Endothelial cell (in vitro differentiated cells): ENCODE results near the gene SH2D1A. TPM values are rescaled to one million over a fixed set of nuclear protein-coding genes. Genes with fewer than 3 reads are reported as not detected.
"Not testable (repeated sequence)": the region's sequence is repeated elsewhere in the genome, so short reads cannot be mapped to it uniquely, and the experiment has no call there.

ENCODE experiments used
- DNase-seq: peaks from one replicate; pipeline ENCODE4 v3.0.0; 2021; ENCODE audit warnings: low spot score
- H3K27ac Mint-ChIP-seq: one replicate; pipeline ENCODE4 v1.8.0; 2021; ENCODE audit warnings: mixed read lengths, inconsistent platforms; ENCODE audit not compliant: unreplicated experiment
- H3K27me3 Mint-ChIP-seq: one replicate; pipeline ENCODE4 v1.8.0; 2021; ENCODE audit warnings: mild to moderate bottlenecking, moderate library complexity, mixed read lengths, inconsistent platforms; ENCODE audit not compliant: unreplicated experiment
- H3K36me3 Mint-ChIP-seq: one replicate; pipeline ENCODE4 v1.8.0; 2021; ENCODE audit warnings: mild to moderate bottlenecking, low read depth, mixed read lengths, inconsistent platforms; ENCODE audit not compliant: unreplicated experiment
- H3K4me1 Mint-ChIP-seq: one replicate; pipeline ENCODE4 v1.8.0; 2021; ENCODE audit warnings: mild to moderate bottlenecking, mixed read lengths, inconsistent platforms; ENCODE audit not compliant: unreplicated experiment
- H3K4me3 Mint-ChIP-seq: one replicate; pipeline ENCODE4 v1.8.0; 2021; ENCODE audit warnings: mild to moderate bottlenecking, mixed read lengths, inconsistent platforms; ENCODE audit not compliant: unreplicated experiment
- H3K9me3 Mint-ChIP-seq: one replicate; pipeline ENCODE4 v1.8.0; 2021; ENCODE audit warnings: mixed read lengths, inconsistent platforms; ENCODE audit not compliant: unreplicated experiment
- CTCF ChIP-seq: fragments of 200-600 bp; sonication (generic); IDR thresholded peaks from one replicate; pipeline ENCODE4 v1.5.0; 2021; ENCODE audit warnings: antibody characterized with exemption; ENCODE audit not compliant: unreplicated experiment
- total RNA-seq: library from RNA; stranded (reverse); fragmentation: NEBNext Ultra II Directional; extraction: Animal tissue kit (Norgen Biotek cat#: 25700); gene quantifications from one replicate; pipeline ENCODE4 v1.2.1, GENCODE V29; 2021; ENCODE audit not compliant: unreplicated experiment

SH2D1A gene
- total RNA-seq, 1 donor from 2014 or later, result not detected

DNA sequence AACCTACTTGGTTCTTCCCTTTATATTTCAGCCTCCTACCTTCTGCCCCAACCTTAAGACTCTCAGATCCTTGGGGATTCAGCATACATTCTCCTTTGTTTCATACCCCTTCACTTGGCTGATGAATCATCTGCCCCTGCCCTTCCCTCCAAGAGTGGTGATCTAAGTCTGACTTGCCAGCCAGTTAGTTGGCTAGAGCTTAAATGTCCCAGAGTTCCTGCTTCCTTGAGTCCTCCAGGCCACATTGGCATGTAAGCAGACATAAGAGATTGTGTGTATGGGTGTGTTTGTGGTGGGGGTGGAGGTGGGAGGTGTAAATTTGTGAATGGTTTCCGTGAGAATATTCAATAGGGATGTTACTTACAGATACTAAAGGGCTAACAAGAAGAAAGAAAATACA is 17.6 kb upstream of the SH2D1A start:
- no peak for TF ChIP-seq CTCF
- no peaks in the 10 kb centered on the region for H3K4me1 Mint-ChIP-seq
- DNase-seq, result no peak
- H3K9me3 Mint-ChIP-seq, result no peaks in the 10 kb centered on the region
- H3K36me3 Mint-ChIP-seq, result no peaks in the 10 kb centered on the region
- H3K27ac Mint-ChIP-seq, result no peak overlapping the region
- peaks cover 3% of the 10 kb centered on the region for H3K27me3 Mint-ChIP-seq
- H3K4me3 Mint-ChIP-seq, result no peak overlapping the region

GRCh38 chrX:124332481-124333424 is 13.6 kb upstream of the SH2D1A start, which contains the start of gene TEX13D:
Gene TEX13D (plus strand): TSS chrX:124332660. CDS start chrX:124332918, 258 bp downstream.
- peaks cover 3% of the 10 kb centered on the region for H3K27me3 Mint-ChIP-seq
- no peaks in the 10 kb centered on the region for H3K9me3 Mint-ChIP-seq
- H3K4me1 Mint-ChIP-seq, result no peaks in the 10 kb centered on the region
- no peaks in the 10 kb centered on the region for H3K36me3 Mint-ChIP-seq
- no peak within 1 kb of the TSS for H3K4me3 Mint-ChIP-seq
- DNase-seq, result no peak
- TF ChIP-seq CTCF, result no peak
- H3K27ac Mint-ChIP-seq, result no peak within 1 kb of the TSS

DNA sequence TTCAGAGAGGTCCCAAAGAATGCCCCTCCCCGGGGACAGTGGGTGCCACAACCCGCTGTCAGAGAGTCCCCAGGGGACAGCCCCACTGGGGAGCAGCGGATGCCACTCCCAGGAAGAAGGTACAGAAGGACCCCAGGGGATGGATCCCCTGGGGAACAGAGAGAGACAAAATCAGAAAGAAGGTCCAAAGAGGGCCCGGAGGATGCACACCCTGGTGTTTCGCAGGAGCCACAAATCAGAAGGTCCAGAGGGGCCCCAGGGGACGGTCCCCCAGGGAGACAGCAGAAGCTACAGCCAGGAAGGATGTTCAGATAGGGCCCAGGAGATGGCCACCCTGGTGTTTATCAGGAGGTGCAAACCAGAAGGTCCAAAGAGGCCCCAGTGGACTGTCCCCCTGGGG is 12.5 kb upstream of the SH2D1A start:
- no peaks in the 10 kb centered on the region for H3K9me3 Mint-ChIP-seq
- H3K36me3 Mint-ChIP-seq, result no peaks in the 10 kb centered on the region
- DNase-seq, result no peak
- H3K27ac Mint-ChIP-seq, result no peak overlapping the region
- no peaks in the 10 kb centered on the region for H3K4me1 Mint-ChIP-seq
- H3K27me3 Mint-ChIP-seq, result peaks cover 3% of the 10 kb centered on the region
- TF ChIP-seq CTCF, result no peak
- H3K4me3 Mint-ChIP-seq, result no peak overlapping the region

- H3K27ac Mint-ChIP-seq, DNase-seq, H3K9me3 Mint-ChIP-seq, H3K4me3 Mint-ChIP-seq, H3K27me3 Mint-ChIP-seq, H3K36me3 Mint-ChIP-seq, H3K4me1 Mint-ChIP-seq: not testable (repeated sequence)
Measured at GRCh38 chrX:124334555-124334954, 11.8 kb upstream of the SH2D1A start.

- H3K4me1 Mint-ChIP-seq, result no peaks in the 10 kb centered on the region
- peaks cover 3% of the 10 kb centered on the region for H3K27me3 Mint-ChIP-seq
- no peaks in the 10 kb centered on the region for H3K9me3 Mint-ChIP-seq
- H3K27ac Mint-ChIP-seq, result no peak overlapping the region
- DNase-seq, result no peak
- no peak overlapping the region for H3K4me3 Mint-ChIP-seq
- no peak for TF ChIP-seq CTCF
- no peaks in the 10 kb centered on the region for H3K36me3 Mint-ChIP-seq
Measured at GRCh38 chrX:124335598-124335997, 10.8 kb upstream of the SH2D1A start.
